ENCODE measurements around the gene KIF1B. TPM values are rescaled to one million over a fixed set of nuclear protein-coding genes. Genes with fewer than 3 reads are reported as not detected.

Gene KIF1B
- total RNA-seq, 3 donors from 2014 or later: 12.3 to 17.0 (median 16.6) TPM

GRCh38 chr1:10328180-10328963, 118.0 kb downstream of the KIF1B start:
- DNase-seq (no peak), ATAC-seq (no peak)
- Mint-ChIP-seq H3K27me3 (ENCODE audit: low read depth) (no peaks in the 10 kb centered on the region), H3K9me3 (no peaks in the 10 kb centered on the region), H3K36me3 (ENCODE audit: insufficient read depth) (peaks cover 22% of the 10 kb centered on the region), H3K4me3 (no peak overlapping the region), H3K4me1 (ENCODE audit: low read depth) (peaks cover 9% of the 10 kb centered on the region)

- peaks cover 17% of the 10 kb centered on the region for H3K36me3 Mint-ChIP-seq (ENCODE audit: insufficient read depth)
- H3K4me1 Mint-ChIP-seq (ENCODE audit: low read depth): no peaks in the 10 kb centered on the region
- no peaks in the 10 kb centered on the region for H3K27me3 Mint-ChIP-seq (ENCODE audit: low read depth)
- H3K4me3 Mint-ChIP-seq: no peak overlapping the region
- ATAC-seq (no peak), DNase-seq (no peak)
- H3K9me3 Mint-ChIP-seq: no peaks in the 10 kb centered on the region
Measured at GRCh38 chr1:10337436-10337835, 127.1 kb downstream of the KIF1B start.

- DNase-seq: peak; percentile 4
- no peaks in the 10 kb centered on the region for H3K27me3 Mint-ChIP-seq (ENCODE audit: low read depth)
- peaks cover 20% of the 10 kb centered on the region for H3K36me3 Mint-ChIP-seq (ENCODE audit: insufficient read depth)
- peak; percentile 60 to 76 for ATAC-seq
- H3K9me3 Mint-ChIP-seq: no peaks in the 10 kb centered on the region
- H3K4me3 Mint-ChIP-seq: no peak overlapping the region
- H3K4me1 Mint-ChIP-seq (ENCODE audit: low read depth): no peaks in the 10 kb centered on the region
Measured at GRCh38 chr1:10338047-10338446, 127.7 kb downstream of the KIF1B start.

GRCh38 chr1:10338611-10339010, 128.2 kb downstream of the KIF1B start:
- DNase-seq (no peak), ATAC-seq (no peak)
- H3K4me1 Mint-ChIP-seq (ENCODE audit: low read depth): no peaks in the 10 kb centered on the region
- no peak overlapping the region for H3K4me3 Mint-ChIP-seq
- H3K36me3 Mint-ChIP-seq (ENCODE audit: insufficient read depth): peaks cover 23% of the 10 kb centered on the region
- H3K27me3 Mint-ChIP-seq (ENCODE audit: low read depth): no peaks in the 10 kb centered on the region
- no peaks in the 10 kb centered on the region for H3K9me3 Mint-ChIP-seq

- H3K9me3 Mint-ChIP-seq: no peaks in the 10 kb centered on the region
- no peak overlapping the region for H3K4me3 Mint-ChIP-seq
- DNase-seq: no peak
- peaks cover 27% of the 10 kb centered on the region for H3K36me3 Mint-ChIP-seq (ENCODE audit: insufficient read depth)
- no peaks in the 10 kb centered on the region for H3K4me1 Mint-ChIP-seq (ENCODE audit: low read depth)
- ATAC-seq: no peak
- H3K27me3 Mint-ChIP-seq (ENCODE audit: low read depth): no peaks in the 10 kb centered on the region
Measured at GRCh38 chr1:10339036-10339567, 128.7 kb downstream of the KIF1B start.

GRCh38 chr1:10339815-10340214, 129.4 kb downstream of the KIF1B start:
- no peak for ATAC-seq
- H3K9me3 Mint-ChIP-seq: no peaks in the 10 kb centered on the region
- no peaks in the 10 kb centered on the region for H3K4me1 Mint-ChIP-seq (ENCODE audit: low read depth)
- no peaks in the 10 kb centered on the region for H3K27me3 Mint-ChIP-seq (ENCODE audit: low read depth)
- peaks cover 27% of the 10 kb centered on the region for H3K36me3 Mint-ChIP-seq (ENCODE audit: insufficient read depth)
- no peak for DNase-seq
- no peak overlapping the region for H3K4me3 Mint-ChIP-seq

- Mint-ChIP-seq H3K36me3 (ENCODE audit: insufficient read depth) (peaks cover 27% of the 10 kb centered on the region), H3K9me3 (no peaks in the 10 kb centered on the region)
- no peak for ATAC-seq
Measured at GRCh38 chr1:10340930-10341590, 130.7 kb downstream of the KIF1B start.

GRCh38 chr1:10347109-10347508, 136.7 kb downstream of the KIF1B start:
- DNase-seq: no peak
- peaks cover 30% of the 10 kb centered on the region for H3K36me3 Mint-ChIP-seq (ENCODE audit: insufficient read depth)

More at GRCh38 chr1:10340930-10341590, 130.7 kb downstream of the KIF1B start:
- H3K27me3 Mint-ChIP-seq (ENCODE audit: low read depth): no peaks in the 10 kb centered on the region
- no peak overlapping the region for H3K4me3 Mint-ChIP-seq
- no peaks in the 10 kb centered on the region for H3K4me1 Mint-ChIP-seq (ENCODE audit: low read depth)
- no peak for DNase-seq

GRCh38 chr1:10353282-10353681, 142.9 kb downstream of the KIF1B start:
- Mint-ChIP-seq H3K9me3 (no peaks in the 10 kb centered on the region), H3K36me3 (ENCODE audit: insufficient read depth) (peaks cover 12% of the 10 kb centered on the region), H3K4me1 (ENCODE audit: low read depth) (no peaks in the 10 kb centered on the region), H3K4me3 (no peak overlapping the region), H3K27me3 (ENCODE audit: low read depth) (no peaks in the 10 kb centered on the region)
- no peak for ATAC-seq
- no peak for DNase-seq

More at GRCh38 chr1:10347109-10347508, 136.7 kb downstream of the KIF1B start:
- Mint-ChIP-seq H3K27me3 (ENCODE audit: low read depth) (no peaks in the 10 kb centered on the region), H3K4me1 (ENCODE audit: low read depth) (no peaks in the 10 kb centered on the region), H3K9me3 (no peaks in the 10 kb centered on the region), H3K4me3 (no peak overlapping the region)
- ATAC-seq: no peak

- H3K4me1 Mint-ChIP-seq (ENCODE audit: low read depth): no peaks in the 10 kb centered on the region
- no peak for ATAC-seq
- H3K4me3 Mint-ChIP-seq: no peak overlapping the region
- H3K36me3 Mint-ChIP-seq (ENCODE audit: insufficient read depth): peaks cover 10% of the 10 kb centered on the region
- no peaks in the 10 kb centered on the region for H3K9me3 Mint-ChIP-seq
- H3K27me3 Mint-ChIP-seq (ENCODE audit: low read depth): no peaks in the 10 kb centered on the region
- DNase-seq: no peak
Measured at GRCh38 chr1:10353693-10354092, 143.3 kb downstream of the KIF1B start.

GRCh38 chr1:10360045-10360444, 149.7 kb downstream of the KIF1B start:
- ATAC-seq (no peak), DNase-seq (no peak)
- Mint-ChIP-seq H3K9me3 (no peaks in the 10 kb centered on the region), H3K4me3 (no peak overlapping the region), H3K4me1 (ENCODE audit: low read depth) (no peaks in the 10 kb centered on the region), H3K36me3 (ENCODE audit: insufficient read depth) (peaks cover 8% of the 10 kb centered on the region), H3K27me3 (ENCODE audit: low read depth) (no peaks in the 10 kb centered on the region)

- ATAC-seq (no peak), DNase-seq (no peak)
- Mint-ChIP-seq H3K36me3 (ENCODE audit: insufficient read depth) (peaks cover 14% of the 10 kb centered on the region), H3K27me3 (ENCODE audit: low read depth) (no peaks in the 10 kb centered on the region), H3K4me3 (no peak overlapping the region), H3K4me1 (ENCODE audit: low read depth) (no peaks in the 10 kb centered on the region), H3K9me3 (no peaks in the 10 kb centered on the region)
Measured at GRCh38 chr1:10361515-10361914, 151.1 kb downstream of the KIF1B start.

- ATAC-seq: no peak
- no peak for DNase-seq
- H3K4me1 Mint-ChIP-seq (ENCODE audit: low read depth): no peaks in the 10 kb centered on the region
- H3K27me3 Mint-ChIP-seq (ENCODE audit: low read depth): no peaks in the 10 kb centered on the region
- no peak overlapping the region for H3K4me3 Mint-ChIP-seq
- H3K9me3 Mint-ChIP-seq: no peaks in the 10 kb centered on the region
- peaks cover 24% of the 10 kb centered on the region for H3K36me3 Mint-ChIP-seq (ENCODE audit: insufficient read depth)
Measured at GRCh38 chr1:10368194-10368593, 157.8 kb downstream of the KIF1B start.

- DNase-seq (no peak), ATAC-seq (no peak)
- no peak overlapping the region for H3K4me3 Mint-ChIP-seq
- H3K36me3 Mint-ChIP-seq (ENCODE audit: insufficient read depth): peaks cover 18% of the 10 kb centered on the region
- no peaks in the 10 kb centered on the region for H3K27me3 Mint-ChIP-seq (ENCODE audit: low read depth)
- no peaks in the 10 kb centered on the region for H3K9me3 Mint-ChIP-seq
- no peaks in the 10 kb centered on the region for H3K4me1 Mint-ChIP-seq (ENCODE audit: low read depth)
Measured at GRCh38 chr1:10374442-10374860, 164.1 kb downstream of the KIF1B start.
